ENCODE measurements around the gene NT5M. TPM values are rescaled to one million over a fixed set of nuclear protein-coding genes. Genes with fewer than 3 reads are reported as not detected.

The NT5M gene
- total RNA-seq, 1 donor from 2014 or later, result 1.5 TPM

- no peak overlapping the region for H3K27ac ChIP-seq (ENCODE audit: low read depth, low read length)
- H3K9ac ChIP-seq (ENCODE audit: low read length), result no peak overlapping the region
- no peak overlapping the region for H3K4me2 ChIP-seq (ENCODE audit: low read length)
- Mint-ChIP-seq H3K4me1 (ENCODE audit: low read depth, unreplicated experiment) (no peaks in the 10 kb centered on the region), H3K9me3 (ENCODE audit: unreplicated experiment) (peaks cover 6% of the 10 kb centered on the region), H3K27ac (ENCODE audit: unreplicated experiment) (no peak overlapping the region), H3K27me3 (ENCODE audit: low read depth, unreplicated experiment) (peaks cover 37% of the 10 kb centered on the region), H3K36me3 (ENCODE audit: low read depth, unreplicated experiment) (no peaks in the 10 kb centered on the region), H3K4me3 (ENCODE audit: unreplicated experiment) (no peak overlapping the region)
- H2AFZ ChIP-seq (ENCODE audit: low read depth, low read length), result no peak overlapping the region
- DNase-seq (ENCODE audit: low read depth), result no peak
- peaks cover 4% of the 10 kb centered on the region for H3K4me1 ChIP-seq (ENCODE audit: insufficient read depth, low read length)
- no peaks in the 10 kb centered on the region for H3K27me3 ChIP-seq (ENCODE audit: insufficient read depth, low read length)
- no peaks in the 10 kb centered on the region for H3K36me3 ChIP-seq (ENCODE audit: insufficient read depth, low read length)
- peaks cover 2% of the 10 kb centered on the region for H4K20me1 ChIP-seq (ENCODE audit: insufficient read depth, low read length)
- peaks cover 3% of the 10 kb centered on the region for H3K9me3 ChIP-seq (ENCODE audit: insufficient read depth, low read depth, low read length)
- TF ChIP-seq EZH2 (IDR thresholded peaks at IDR 0.05; ENCODE audit: insufficient read depth, low read length), result no peak
- no peak for TF ChIP-seq CTCF (IDR thresholded peaks at IDR 0.05; ENCODE audit: insufficient read depth, low read depth, low read length)
- H3K79me2 ChIP-seq (ENCODE audit: insufficient read depth, low read length), result no peaks in the 10 kb centered on the region
- no peak overlapping the region for H3K4me3 ChIP-seq (ENCODE audit: insufficient read depth, low read depth, low read length)
- FAIRE-seq, result no peak
Measured at GRCh38 chr17:17360087-17360730, 57.0 kb downstream of the NT5M start.

- no peak overlapping the region for H3K4me3 ChIP-seq (ENCODE audit: insufficient read depth, low read depth, low read length)
- no peak overlapping the region for H2AFZ ChIP-seq (ENCODE audit: low read depth, low read length)
- TF ChIP-seq CTCF (IDR thresholded peaks at IDR 0.05; ENCODE audit: insufficient read depth, low read depth, low read length) (no peak), EZH2 (IDR thresholded peaks at IDR 0.05; ENCODE audit: insufficient read depth, low read length) (no peak)
- peaks cover 12% of the 10 kb centered on the region for H3K9me3 ChIP-seq (ENCODE audit: insufficient read depth, low read depth, low read length)
- H3K9me3 Mint-ChIP-seq (ENCODE audit: unreplicated experiment), result peaks cover 12% of the 10 kb centered on the region
- H3K4me3 Mint-ChIP-seq (ENCODE audit: unreplicated experiment), result no peak overlapping the region
- no peaks in the 10 kb centered on the region for H3K27me3 ChIP-seq (ENCODE audit: insufficient read depth, low read length)
- FAIRE-seq, result no peak
- no peaks in the 10 kb centered on the region for H3K36me3 Mint-ChIP-seq (ENCODE audit: low read depth, unreplicated experiment)
- no peak overlapping the region for H3K27ac Mint-ChIP-seq (ENCODE audit: unreplicated experiment)
- H3K9ac ChIP-seq (ENCODE audit: low read length), result no peak overlapping the region
- no peaks in the 10 kb centered on the region for H3K4me1 Mint-ChIP-seq (ENCODE audit: low read depth, unreplicated experiment)
- no peaks in the 10 kb centered on the region for H3K4me1 ChIP-seq (ENCODE audit: insufficient read depth, low read length)
- no peak for DNase-seq (ENCODE audit: low read depth)
- H3K79me2 ChIP-seq (ENCODE audit: insufficient read depth, low read length), result no peaks in the 10 kb centered on the region
- no peaks in the 10 kb centered on the region for H3K36me3 ChIP-seq (ENCODE audit: insufficient read depth, low read length)
- H3K27ac ChIP-seq (ENCODE audit: low read depth, low read length), result no peak overlapping the region
- H4K20me1 ChIP-seq (ENCODE audit: insufficient read depth, low read length), result no peaks in the 10 kb centered on the region
- peaks cover 44% of the 10 kb centered on the region for H3K27me3 Mint-ChIP-seq (ENCODE audit: low read depth, unreplicated experiment)
- no peak overlapping the region for H3K4me2 ChIP-seq (ENCODE audit: low read length)
Measured at GRCh38 chr17:17361543-17361866, 58.3 kb downstream of the NT5M start.

- H3K9ac ChIP-seq (ENCODE audit: low read length), result no peak overlapping the region
- H3K4me1 ChIP-seq (ENCODE audit: insufficient read depth, low read length), result no peaks in the 10 kb centered on the region
- Mint-ChIP-seq H3K9me3 (ENCODE audit: unreplicated experiment) (peaks cover 12% of the 10 kb centered on the region), H3K27me3 (ENCODE audit: low read depth, unreplicated experiment) (peaks cover 47% of the 10 kb centered on the region), H3K4me1 (ENCODE audit: low read depth, unreplicated experiment) (no peaks in the 10 kb centered on the region), H3K27ac (ENCODE audit: unreplicated experiment) (no peak overlapping the region), H3K4me3 (ENCODE audit: unreplicated experiment) (no peak overlapping the region), H3K36me3 (ENCODE audit: low read depth, unreplicated experiment) (no peaks in the 10 kb centered on the region)
- H3K27me3 ChIP-seq (ENCODE audit: insufficient read depth, low read length), result peaks cover 2% of the 10 kb centered on the region
- no peak overlapping the region for H2AFZ ChIP-seq (ENCODE audit: low read depth, low read length)
- peaks cover 12% of the 10 kb centered on the region for H3K9me3 ChIP-seq (ENCODE audit: insufficient read depth, low read depth, low read length)
- no peaks in the 10 kb centered on the region for H3K36me3 ChIP-seq (ENCODE audit: insufficient read depth, low read length)
- H3K4me2 ChIP-seq (ENCODE audit: low read length), result no peak overlapping the region
- TF ChIP-seq CTCF (IDR thresholded peaks at IDR 0.05; ENCODE audit: insufficient read depth, low read depth, low read length) (no peak), EZH2 (IDR thresholded peaks at IDR 0.05; ENCODE audit: insufficient read depth, low read length) (no peak)
- no peak for FAIRE-seq
- no peak overlapping the region for H3K4me3 ChIP-seq (ENCODE audit: insufficient read depth, low read depth, low read length)
- no peaks in the 10 kb centered on the region for H3K79me2 ChIP-seq (ENCODE audit: insufficient read depth, low read length)
- H3K27ac ChIP-seq (ENCODE audit: low read depth, low read length), result no peak overlapping the region
- no peak for DNase-seq (ENCODE audit: low read depth)
- H4K20me1 ChIP-seq (ENCODE audit: insufficient read depth, low read length), result no peaks in the 10 kb centered on the region
Measured at GRCh38 chr17:17361867-17362539, 58.8 kb downstream of the NT5M start.

Measured in astrocyte (in vitro differentiated cells and primary cell).